A549 (cell line): ENCODE results near the gene FAM216B. TPM values are rescaled to one million over a fixed set of nuclear protein-coding genes. Genes with fewer than 3 reads are reported as not detected.
A peak's percentile ranks its signal among the peaks of the same experiment; 100 is the strongest.

Source experiments
- ATAC-seq, 2 experiments: fragments of 200-7000 bp in 1 of 2; fragments of >200 bp in 1 of 2; cut with Nextera tagmentation in 1 of 2; cut with Tn5 transposase in 1 of 2; 3 replicates each; pipeline versions ENCODE4 v1.8.0 to v1.9.1; 2018 to 2020; ENCODE audit warnings: mild to moderate bottlenecking in 1 of 2, moderate library complexity in 1 of 2
- CTCF ChIA-PET: fragments of 300-600 bp; sonication (Branson Sonifier 250); formaldehyde crosslinking; extraction: SDS; loops from one replicate; lab custom pipeline; 2021; ENCODE audit warnings: antibody characterized with exemption, inconsistent platforms; lab: Yijun Ruan, JAX
- POLR2A ChIA-PET: fragments of 350-600 bp; formaldehyde crosslinking; extraction: SDS; loops from one replicate; lab custom pipeline; 2021; ENCODE audit warnings: antibody characterized with exemption, inconsistent platforms; lab: Yijun Ruan, JAX
- DNase-seq, 2 experiments: peaks; one replicate each; pipeline versions ENCODE4 v3.0.0 to v3.0.0-alpha.2; 2011 to 2016; ENCODE audit warnings: low read depth in 1 of 2, low spot score in 1 of 2
- FAIRE-seq: peaks from 2 replicates; lab custom pipeline; 2011; peaks lifted over from hg19 to GRCh38; lab: Jason Lieb, UNC
- H3K27ac ChIP-seq, 2 experiments: fragments of >200 bp; sonication (Bioruptor Twin); formaldehyde crosslinking; 3 replicates each; pipeline ENCODE4 v1.5.1; 2016 to 2017
- H3K4me1 ChIP-seq: fragments of >200 bp; sonication (Bioruptor Twin); formaldehyde crosslinking; 3 replicates; pipeline ENCODE4 v1.6.1; 2016
- H3K4me2 ChIP-seq: fragments of >200 bp; sonication (Bioruptor Twin); formaldehyde crosslinking; 3 replicates; pipeline ENCODE4 v1.6.1; 2016
- H3K4me3 ChIP-seq: fragments of >200 bp; sonication (Bioruptor Twin); formaldehyde crosslinking; 3 replicates; pipeline ENCODE4 v1.5.1; 2016
- H3K9me3 ChIP-seq: fragments of >200 bp; sonication (Bioruptor Twin); formaldehyde crosslinking; 3 replicates; pipeline ENCODE4 v1.6.1; 2016
- ATOH8 ChIP-seq: fragments of 250-450 bp; sonication (Bioruptor Pico); IDR thresholded peaks from 2 replicates; pipeline ENCODE4 v1.5.0; 2020; ENCODE audit warnings: low read depth, mild to moderate bottlenecking, moderate library complexity
- BCL3 ChIP-seq: fragments of >200 bp; sonication (Bioruptor Twin); formaldehyde crosslinking; IDR thresholded peaks from 3 replicates; pipeline ENCODE4 v1.6.1; 2016
- CBX2 ChIP-seq: fragments of 200-600 bp; sonication (generic); IDR thresholded peaks from 2 replicates; pipeline ENCODE4 v1.6.1; 2016; ENCODE audit warnings: low read depth, mild to moderate bottlenecking, borderline replicate concordance
- CHD2 ChIP-seq: fragments of 150-350 bp; IDR thresholded peaks from 2 replicates; pipeline ENCODE4 v1.6.1; 2014; ENCODE audit warnings: low read length; ENCODE audit not compliant: partially characterized antibody
- CHD4 ChIP-seq: fragments of 200-600 bp; sonication (generic); IDR thresholded peaks from 2 replicates; pipeline ENCODE4 v1.6.1; 2016; ENCODE audit warnings: antibody characterized with exemption, mild to moderate bottlenecking, borderline replicate concordance
- E2F6 ChIP-seq: IDR thresholded peaks from 2 replicates; pipeline ENCODE4 v1.6.1; 2012; ENCODE audit warnings: low read depth, borderline replicate concordance
- ELK1 ChIP-seq: fragments of 150-350 bp; IDR thresholded peaks from 2 replicates; pipeline ENCODE4 v1.6.1; 2014; ENCODE audit warnings: low read depth, mild to moderate bottlenecking, low read length
- FOSB ChIP-seq: fragments of 250-450 bp; sonication (Bioruptor Pico); IDR thresholded peaks from 2 replicates; pipeline ENCODE4 v1.5.0; 2020; ENCODE audit warnings: mild to moderate bottlenecking, moderate library complexity
- FOSL2 ChIP-seq, 2 experiments: fragments of 450-650 bp in 1 of 2; fragments of >200 bp in 1 of 2; sonication (Bioruptor Twin) in 1 of 2; formaldehyde crosslinking; IDR thresholded peaks; 2 replicates each; pipeline versions ENCODE4 v1.5.0 to v1.6.1; 2016 to 2020; ENCODE audit warnings: mild to moderate bottlenecking in 1 of 2, moderate library complexity in 1 of 2
- GATA3 ChIP-seq: IDR thresholded peaks from 2 replicates; pipeline ENCODE4 v1.6.1; 2012; ENCODE audit warnings: borderline replicate concordance
- HEYL ChIP-seq: fragments of 250-450 bp; sonication (Bioruptor Pico); IDR thresholded peaks from 2 replicates; pipeline ENCODE4 v1.8.0; 2021; ENCODE audit warnings: mild to moderate bottlenecking, moderate library complexity
- HOXB13 ChIP-seq: fragments of 250-450 bp; sonication (Bioruptor Pico); IDR thresholded peaks from 2 replicates; pipeline ENCODE4 v1.5.0; 2020; ENCODE audit warnings: low read depth, mild to moderate bottlenecking, moderate library complexity
- JUNB ChIP-seq: fragments of >200 bp; sonication (Bioruptor Twin); formaldehyde crosslinking; IDR thresholded peaks from 2 replicates; pipeline ENCODE4 v1.6.1; 2016
- KDM1A ChIP-seq: fragments of 200-600 bp; sonication (generic); IDR thresholded peaks from 2 replicates; pipeline ENCODE4 v1.6.1; 2016; ENCODE audit warnings: low read depth, mild to moderate bottlenecking
- KDM5A ChIP-seq: fragments of 200-600 bp; sonication (generic); IDR thresholded peaks from 2 replicates; pipeline ENCODE4 v1.6.1; 2016; ENCODE audit warnings: antibody characterized with exemption, mild to moderate bottlenecking
- PHF8 ChIP-seq: fragments of 200-600 bp; sonication (generic); IDR thresholded peaks from 2 replicates; pipeline ENCODE4 v1.6.1; 2016; ENCODE audit warnings: low read depth, mild to moderate bottlenecking, antibody characterized with exemption, moderate library complexity, borderline replicate concordance
- POLR2A ChIP-seq: IDR thresholded peaks from 2 replicates; pipeline ENCODE4 v1.6.1; 2012; ENCODE audit warnings: mild to moderate bottlenecking, low read length
- RAD21 ChIP-seq, 2 experiments: fragments of >200 bp in 1 of 2; sonication (Bioruptor Twin) in 1 of 2; formaldehyde crosslinking in 1 of 2; IDR thresholded peaks in 1 of 2; conservative IDR thresholded peaks in 1 of 2; 2 replicates in 1 of 2; 3 replicates in 1 of 2; pipeline ENCODE4 v1.6.1; 2012 to 2018; ENCODE audit warnings: inconsistent platforms in 1 of 2
- SREBF2 ChIP-seq: fragments of 450-650 bp; IDR thresholded peaks from 2 replicates; pipeline ENCODE4 v1.6.1; 2014; ENCODE audit warnings: mild to moderate bottlenecking, moderate library complexity
- TP53 ChIP-seq: fragments of 250-450 bp; sonication (Bioruptor Pico); IDR thresholded peaks from 2 replicates; pipeline ENCODE4 v1.5.0; 2021; ENCODE audit warnings: mild to moderate bottlenecking, moderate library complexity
- ZC3H11A ChIP-seq: fragments of 450-650 bp; IDR thresholded peaks from 2 replicates; pipeline ENCODE4 v1.6.1; 2014; ENCODE audit warnings: antibody characterized with exemption, mild to moderate bottlenecking
- ZNF302 ChIP-seq: fragments of 250-450 bp; sonication (Bioruptor Pico); IDR thresholded peaks from 2 replicates; pipeline ENCODE4 v1.9.0; 2021; ENCODE audit warnings: inconsistent platforms, mild to moderate bottlenecking, moderate library complexity
- ZSCAN20 ChIP-seq: fragments of 250-450 bp; sonication (Bioruptor Pico); IDR thresholded peaks from 2 replicates; pipeline ENCODE4 v1.8.0; 2022; ENCODE audit warnings: mild to moderate bottlenecking, moderate library complexity
- WGBS: methylation state at CpG from one replicate; pipeline ENCODE4 v1.1.6; 2017; ENCODE audit errors: missing lambda C conversion rate; 5-methylcytosine and 5-hydroxymethylcytosine counted together
- polyA plus RNA-seq, 4 experiments: library from polyadenylated mRNA; depleted of rRNA in 3 of 4; stranded (reverse); fragments of >200 nt; fragmentation: RNase III in 1 of 4; extraction: RNeasy Plus Mini Kit Qiagen cat#74134 plus additional on column Dnase treatment in 1 of 4; gene quantifications; 2 replicates in 3 of 4; 3 replicates in 1 of 4; pipeline ENCODE4 v1.2.3, GENCODE V29; 2011 to 2017

Gene FAM216B
- polyA plus RNA-seq, 2 of the 4 experiments (the other 2 are of a cell fraction) = not detected

- CTCF ChIA-PET = no interaction called here
- DNase-seq (no peak), FAIRE-seq (no peak), ATAC-seq (no peak)
- H3K4me3 ChIP-seq = no peak overlapping the region
- H3K4me2 ChIP-seq = no peak overlapping the region
- WGBS = 84% methylated on average over 3 of the region's 3 CpGs
- POLR2A ChIA-PET = no interaction called here
- no peak overlapping the region for H3K27ac ChIP-seq
- H3K4me1 ChIP-seq = no peaks in the 10 kb centered on the region
- TF ChIP-seq TP53 (no peak), ZNF302 (CRISPR knock-in tag) (no peak), KDM5A (no peak), SREBF2 (no peak), ZSCAN20 (CRISPR knock-in tag) (no peak), ATOH8 (CRISPR knock-in tag) (no peak), E2F6 (no peak)
- no peaks in the 10 kb centered on the region for H3K9me3 ChIP-seq
These were observed 19.1 kb upstream of the FAM216B start for GRCh38 chr13:42762251-42762650.

- Histone ChIP-seq H3K4me2 (no peak overlapping the region), H3K4me3 (no peak overlapping the region), H3K4me1 (no peaks in the 10 kb centered on the region), H3K9me3 (no peaks in the 10 kb centered on the region), H3K27ac (no peak overlapping the region)
- no peak for TF ChIP-seq CHD2
- no peak for TF ChIP-seq FOSL2 (IDR thresholded peaks at IDR 0.05)
- TF ChIP-seq FOSL2 (CRISPR knock-in tag; IDR thresholded peaks at IDR 0.05) = peak; percentile 67
- ATAC-seq = no peak
- no peak for FAIRE-seq
- ChIA-PET CTCF (no interaction called here), POLR2A (no interaction called here)
- no peak for DNase-seq
- 41% methylated on average over 2 of the region's 2 CpGs for WGBS
These were observed 18.5 kb upstream of the FAM216B start for GRCh38 chr13:42762917-42763316.

GRCh38 chr13:42766016-42766415 is 15.4 kb upstream of the FAM216B start:
- ChIA-PET CTCF (no interaction called here), POLR2A (no interaction called here)
- no peaks in the 10 kb centered on the region for H3K4me1 ChIP-seq
- no peak for FAIRE-seq
- DNase-seq = no peak
- TF ChIP-seq BCL3 (no peak), FOSB (no peak), HEYL (CRISPR knock-in tag) (no peak), RAD21 (conservative IDR thresholded peaks at IDR 0.05 in 1 of 2, IDR thresholded peaks at IDR 0.05 in 1 of 2) (no peak), KDM1A (no peak), PHF8 (no peak), ATOH8 (CRISPR knock-in tag) (no peak), JUNB (no peak), ELK1 (no peak), ZSCAN20 (CRISPR knock-in tag) (no peak), POLR2A (no peak), ZNF302 (CRISPR knock-in tag) (no peak), KDM5A (no peak), CHD4 (no peak), CBX2 (no peak), GATA3 (no peak), ZC3H11A (no peak), HOXB13 (no peak)
- 10% methylated on average over 1 of the region's 1 CpG for WGBS
- no peak overlapping the region for H3K4me2 ChIP-seq
- H3K4me3 ChIP-seq = no peak overlapping the region
- ATAC-seq = no peak
- no peak overlapping the region for H3K27ac ChIP-seq
- H3K9me3 ChIP-seq = no peaks in the 10 kb centered on the region
